Measurements from ENCODE around the gene ZNF227.
"Not testable (repeated sequence)": the region's sequence is repeated elsewhere in the genome, so short reads cannot be mapped to it uniquely, and the experiment has no call there.

ZNF227 gene

GRCh38 chr19:44196772-44197171, 15.6 kb upstream of the ZNF227 start:
- no peaks in the 10 kb centered on the region for H3K4me1 ChIP-seq (ENCODE audit: control insufficient read depth, insufficient read depth, low read length)
- no peaks in the 10 kb centered on the region for H3K27me3 ChIP-seq (ENCODE audit: control insufficient read depth, insufficient read depth, low read length, poor library complexity, severe bottlenecking)
- H3K4me3 ChIP-seq (ENCODE audit: insufficient read depth, low read depth, low read length): no peak overlapping the region
- no peak overlapping the region for H3K27ac ChIP-seq (ENCODE audit: insufficient read depth, low read depth, low read length, poor library complexity, severe bottlenecking)
- no peaks in the 10 kb centered on the region for H3K36me3 ChIP-seq (ENCODE audit: control insufficient read depth, insufficient read depth, low read length)
- no peaks in the 10 kb centered on the region for H3K9me3 ChIP-seq (ENCODE audit: control insufficient read depth, low read length)

- H3K9me3 ChIP-seq (ENCODE audit: control insufficient read depth, low read length): no peaks in the 10 kb centered on the region
- H3K27me3 ChIP-seq (ENCODE audit: control insufficient read depth, insufficient read depth, low read length, poor library complexity, severe bottlenecking): no peaks in the 10 kb centered on the region
- no peaks in the 10 kb centered on the region for H3K36me3 ChIP-seq (ENCODE audit: control insufficient read depth, insufficient read depth, low read length)
- no peaks in the 10 kb centered on the region for H3K4me1 ChIP-seq (ENCODE audit: control insufficient read depth, insufficient read depth, low read length)
- no peak overlapping the region for H3K4me3 ChIP-seq (ENCODE audit: insufficient read depth, low read depth, low read length)
- H3K27ac ChIP-seq (ENCODE audit: insufficient read depth, low read depth, low read length, poor library complexity, severe bottlenecking): no peak overlapping the region
- WGBS, 2 experiments: 84 to 93% methylated on average over 1 of the region's 1 CpG
Observed at GRCh38 chr19:44202470-44202869, 9.9 kb upstream of the ZNF227 start.

GRCh38 chr19:44202974-44203373, 9.4 kb upstream of the ZNF227 start:
- WGBS, 2 experiments: 83 to 90% methylated on average over 2 of the region's 2 CpGs
- Histone ChIP-seq H3K9me3 (ENCODE audit: control insufficient read depth, low read length) (no peaks in the 10 kb centered on the region), H3K36me3 (ENCODE audit: control insufficient read depth, insufficient read depth, low read length) (no peaks in the 10 kb centered on the region), H3K27me3 (ENCODE audit: control insufficient read depth, insufficient read depth, low read length, poor library complexity, severe bottlenecking) (no peaks in the 10 kb centered on the region), H3K4me1 (ENCODE audit: control insufficient read depth, insufficient read depth, low read length) (no peaks in the 10 kb centered on the region), H3K4me3 (ENCODE audit: insufficient read depth, low read depth, low read length) (no peak overlapping the region), H3K27ac (ENCODE audit: insufficient read depth, low read depth, low read length, poor library complexity, severe bottlenecking) (no peak overlapping the region)

- not testable (repeated sequence) for H3K9me3 ChIP-seq (ENCODE audit: control insufficient read depth, low read length); H3K36me3 ChIP-seq (ENCODE audit: control insufficient read depth, insufficient read depth, low read length); H3K4me3 ChIP-seq (ENCODE audit: insufficient read depth, low read depth, low read length); H3K4me1 ChIP-seq (ENCODE audit: control insufficient read depth, insufficient read depth, low read length); H3K27ac ChIP-seq (ENCODE audit: insufficient read depth, low read depth, low read length, poor library complexity, severe bottlenecking); H3K27me3 ChIP-seq (ENCODE audit: control insufficient read depth, insufficient read depth, low read length, poor library complexity, severe bottlenecking)
- 90 to 93% methylated on average over 31 of the region's 31 CpGs for WGBS, 2 experiments
Observed at GRCh38 chr19:44203877-44204276, 8.5 kb upstream of the ZNF227 start.

GRCh38 chr19:44204772-44205171, 7.6 kb upstream of the ZNF227 start:
- H3K27me3 ChIP-seq (ENCODE audit: control insufficient read depth, insufficient read depth, low read length, poor library complexity, severe bottlenecking): no peaks in the 10 kb centered on the region
- WGBS, 2 experiments: no CpG with 5 or more reads among the region's 2 CpGs
- no peaks in the 10 kb centered on the region for H3K9me3 ChIP-seq (ENCODE audit: control insufficient read depth, low read length)
- no peaks in the 10 kb centered on the region for H3K36me3 ChIP-seq (ENCODE audit: control insufficient read depth, insufficient read depth, low read length)
- no peaks in the 10 kb centered on the region for H3K4me1 ChIP-seq (ENCODE audit: control insufficient read depth, insufficient read depth, low read length)
- H3K4me3 ChIP-seq (ENCODE audit: insufficient read depth, low read depth, low read length): no peak overlapping the region
- no peak overlapping the region for H3K27ac ChIP-seq (ENCODE audit: insufficient read depth, low read depth, low read length, poor library complexity, severe bottlenecking)

GRCh38 chr19:44207126-44207803, 5.1 kb upstream of the ZNF227 start:
- H3K4me3 ChIP-seq (ENCODE audit: insufficient read depth, low read depth, low read length): peak overlapping the region; percentile 72
- H3K9me3 ChIP-seq (ENCODE audit: control insufficient read depth, low read length): no peaks in the 10 kb centered on the region
- H3K27ac ChIP-seq (ENCODE audit: insufficient read depth, low read depth, low read length, poor library complexity, severe bottlenecking): peak overlapping the region; percentile 71
- no peaks in the 10 kb centered on the region for H3K27me3 ChIP-seq (ENCODE audit: control insufficient read depth, insufficient read depth, low read length, poor library complexity, severe bottlenecking)
- no peaks in the 10 kb centered on the region for H3K36me3 ChIP-seq (ENCODE audit: control insufficient read depth, insufficient read depth, low read length)
- H3K4me1 ChIP-seq (ENCODE audit: control insufficient read depth, insufficient read depth, low read length): no peaks in the 10 kb centered on the region
- 6 to 8% methylated on average over 26 of the region's 26 CpGs for WGBS, 2 experiments

- H3K9me3 ChIP-seq (ENCODE audit: control insufficient read depth, low read length): no peaks in the 10 kb centered on the region
- no peaks in the 10 kb centered on the region for H3K27me3 ChIP-seq (ENCODE audit: control insufficient read depth, insufficient read depth, low read length, poor library complexity, severe bottlenecking)
- 6 to 7% methylated on average over 15 of the region's 15 CpGs for WGBS, 2 experiments
- peak overlapping the region; percentile 84 for H3K4me3 ChIP-seq (ENCODE audit: insufficient read depth, low read depth, low read length)
- H3K4me1 ChIP-seq (ENCODE audit: control insufficient read depth, insufficient read depth, low read length): no peaks in the 10 kb centered on the region
- peaks cover 8% of the 10 kb centered on the region for H3K36me3 ChIP-seq (ENCODE audit: control insufficient read depth, insufficient read depth, low read length)
- H3K27ac ChIP-seq (ENCODE audit: insufficient read depth, low read depth, low read length, poor library complexity, severe bottlenecking): peak overlapping the region; percentile 70
Observed at GRCh38 chr19:44212866-44213346, 574 bp downstream of the ZNF227 start.

- H3K36me3 ChIP-seq (ENCODE audit: control insufficient read depth, insufficient read depth, low read length): peaks cover 13% of the 10 kb centered on the region
- not testable (repeated sequence) for H3K4me1 ChIP-seq (ENCODE audit: control insufficient read depth, insufficient read depth, low read length); H3K9me3 ChIP-seq (ENCODE audit: control insufficient read depth, low read length); H3K27ac ChIP-seq (ENCODE audit: insufficient read depth, low read depth, low read length, poor library complexity, severe bottlenecking); H3K4me3 ChIP-seq (ENCODE audit: insufficient read depth, low read depth, low read length); H3K27me3 ChIP-seq (ENCODE audit: control insufficient read depth, insufficient read depth, low read length, poor library complexity, severe bottlenecking)
- 95 to 100% methylated on average over 1 of the region's 3 CpGs for whole genome bisulfite sequencing, 2 experiments
Observed at GRCh38 chr19:44219926-44220325, 7.6 kb downstream of the ZNF227 start.

- not testable (repeated sequence) for H3K27ac ChIP-seq (ENCODE audit: insufficient read depth, low read depth, low read length, poor library complexity, severe bottlenecking); H3K27me3 ChIP-seq (ENCODE audit: control insufficient read depth, insufficient read depth, low read length, poor library complexity, severe bottlenecking); H3K4me1 ChIP-seq (ENCODE audit: control insufficient read depth, insufficient read depth, low read length); H3K9me3 ChIP-seq (ENCODE audit: control insufficient read depth, low read length); H3K4me3 ChIP-seq (ENCODE audit: insufficient read depth, low read depth, low read length)
- H3K36me3 ChIP-seq (ENCODE audit: control insufficient read depth, insufficient read depth, low read length): peaks cover 11% of the 10 kb centered on the region
- 88 to 95% methylated on average over 4 to 6 of the region's 6 CpGs for WGBS, 2 experiments
Observed at GRCh38 chr19:44220761-44221160, 8.4 kb downstream of the ZNF227 start.

GRCh38 chr19:44221291-44221690, 9.0 kb downstream of the ZNF227 start:
- not testable (repeated sequence) for H3K4me3 ChIP-seq (ENCODE audit: insufficient read depth, low read depth, low read length)

GRCh38 chr19:44228318-44228717, 16.0 kb downstream of the ZNF227 start:
- Histone ChIP-seq H3K4me3 (ENCODE audit: insufficient read depth, low read depth, low read length) (no peak overlapping the region), H3K4me1 (ENCODE audit: control insufficient read depth, insufficient read depth, low read length) (no peaks in the 10 kb centered on the region), H3K36me3 (ENCODE audit: control insufficient read depth, insufficient read depth, low read length) (peaks cover 45% of the 10 kb centered on the region), H3K9me3 (ENCODE audit: control insufficient read depth, low read length) (no peaks in the 10 kb centered on the region), H3K27me3 (ENCODE audit: control insufficient read depth, insufficient read depth, low read length, poor library complexity, severe bottlenecking) (no peaks in the 10 kb centered on the region), H3K27ac (ENCODE audit: insufficient read depth, low read depth, low read length, poor library complexity, severe bottlenecking) (no peak overlapping the region)
- WGBS, 2 experiments: 95% methylated on average over 3 of the region's 3 CpGs

More at GRCh38 chr19:44221291-44221690, 9.0 kb downstream of the ZNF227 start:
- H3K36me3 ChIP-seq (ENCODE audit: control insufficient read depth, insufficient read depth, low read length): peaks cover 11% of the 10 kb centered on the region
- not testable (repeated sequence) for H3K27me3 ChIP-seq (ENCODE audit: control insufficient read depth, insufficient read depth, low read length, poor library complexity, severe bottlenecking); H3K4me1 ChIP-seq (ENCODE audit: control insufficient read depth, insufficient read depth, low read length); H3K9me3 ChIP-seq (ENCODE audit: control insufficient read depth, low read length); H3K27ac ChIP-seq (ENCODE audit: insufficient read depth, low read depth, low read length, poor library complexity, severe bottlenecking)
- WGBS, 2 experiments: 73 to 95% methylated on average over 2 of the region's 3 CpGs

Data from ectodermal cell (in vitro differentiated cells).